GM23338 (cell line): ENCODE measurements around the gene HELZ. TPM values are rescaled to one million over a fixed set of nuclear protein-coding genes. Genes with fewer than 3 reads are reported as not detected.

ENCODE experiments used
- ATAC-seq: fragments of 200-7000 bp; cut with Tn5 transposase; 3 replicates; pipeline ENCODE4 v1.9.1; 2020
- DNase-seq: peaks from one replicate; pipeline ENCODE4 v3.0.0-alpha.2; 2015; ENCODE audit warnings: low spot score
- H2AFZ ChIP-seq: fragments of 200-600 bp; sonication (generic); 2 replicates; pipeline ENCODE4 v1.8.0; 2016; ENCODE audit warnings: antibody characterized with exemption, mild to moderate bottlenecking, moderate library complexity
- H3F3A ChIP-seq: fragments of 200-600 bp; sonication (generic); replicated peaks from 2 replicates; pipeline ENCODE4 v1.8.0; 2017; ENCODE audit warnings: antibody characterized with exemption, mixed run types, low read depth
- H3K27ac ChIP-seq: fragments of 200-600 bp; sonication (generic); 2 replicates; pipeline ENCODE4 v1.6.1; 2016; ENCODE audit warnings: low read depth
- H3K27me3 ChIP-seq: fragments of 200-600 bp; sonication (generic); 2 replicates; pipeline ENCODE4 v1.8.0; 2016; ENCODE audit warnings: mild to moderate bottlenecking, mixed run types, moderate library complexity; ENCODE audit not compliant: insufficient read depth
- H3K36me3 ChIP-seq: fragments of 200-600 bp; sonication (generic); 2 replicates; pipeline ENCODE4 v1.8.0; 2016; ENCODE audit warnings: mild to moderate bottlenecking; ENCODE audit not compliant: insufficient read depth
- H3K4me1 ChIP-seq: fragments of 200-600 bp; sonication (generic); 2 replicates; pipeline ENCODE4 v1.8.0; 2016; ENCODE audit warnings: mild to moderate bottlenecking, moderate library complexity; ENCODE audit not compliant: insufficient read depth
- H3K4me2 ChIP-seq: fragments of 200-600 bp; sonication (generic); 2 replicates; pipeline ENCODE4 v1.7.1; 2017; ENCODE audit warnings: mixed run types
- H3K4me3 ChIP-seq: fragments of 200-600 bp; sonication (generic); 2 replicates; pipeline ENCODE4 v1.6.1; 2016; ENCODE audit warnings: mixed run types
- H3K79me2 ChIP-seq: fragments of 200-600 bp; sonication (generic); replicated peaks from 2 replicates; pipeline ENCODE4 v1.8.0; 2017; ENCODE audit warnings: mild to moderate bottlenecking; ENCODE audit not compliant: insufficient read depth
- H3K9me2 ChIP-seq: fragments of 200-600 bp; sonication (generic); 2 replicates; pipeline ENCODE4 v1.8.0; 2017; ENCODE audit not compliant: insufficient read depth
- H4K20me1 ChIP-seq: fragments of 200-600 bp; sonication (generic); replicated peaks from 2 replicates; pipeline ENCODE4 v1.8.0; 2017; ENCODE audit warnings: mild to moderate bottlenecking; ENCODE audit not compliant: insufficient read depth
- H3K27ac Mint-ChIP-seq: 2 replicates; pipeline ENCODE4 v1.8.0; 2020; ENCODE audit warnings: inconsistent platforms, mild to moderate bottlenecking, moderate library complexity, mixed read lengths
- H3K27me3 Mint-ChIP-seq: 3 replicates; pipeline ENCODE4 v1.8.0; 2022; ENCODE audit warnings: low read depth, mild to moderate bottlenecking, moderate library complexity, mixed read lengths, inconsistent platforms; ENCODE audit not compliant: insufficient read depth, poor library complexity
- H3K36me3 Mint-ChIP-seq: 3 replicates; pipeline ENCODE4 v1.8.0; 2021; ENCODE audit warnings: low read depth, mild to moderate bottlenecking, inconsistent platforms, moderate library complexity, mixed read lengths
- H3K4me1 Mint-ChIP-seq: 3 replicates; pipeline ENCODE4 v1.8.0; 2020; ENCODE audit warnings: mild to moderate bottlenecking, inconsistent platforms, mixed read lengths
- H3K4me3 Mint-ChIP-seq: 3 replicates; pipeline ENCODE4 v1.8.0; 2021; ENCODE audit warnings: moderate library complexity, mild to moderate bottlenecking, inconsistent platforms, mixed read lengths
- H3K9me3 Mint-ChIP-seq: 3 replicates; pipeline ENCODE4 v1.8.0; 2020; ENCODE audit warnings: moderate library complexity, mild to moderate bottlenecking, inconsistent platforms, mixed read lengths
- CREB1 ChIP-seq: fragments of 250-450 bp; sonication (Bioruptor Pico); IDR thresholded peaks from 2 replicates; pipeline ENCODE4 v1.5.0; 2020; ENCODE audit warnings: low read depth, mild to moderate bottlenecking, moderate library complexity
- EZH2phosphoT487 ChIP-seq: fragments of 200-600 bp; sonication (generic); IDR thresholded peaks from one replicate; pipeline ENCODE4 v1.8.1; 2018; ENCODE audit warnings: antibody characterized with exemption; ENCODE audit not compliant: unreplicated experiment
- JUNB ChIP-seq: IDR thresholded peaks from one replicate; pipeline ENCODE4 v1.6.1; 2016; ENCODE audit warnings: antibody characterized with exemption; ENCODE audit not compliant: unreplicated experiment
- NANOG ChIP-seq: IDR thresholded peaks from 2 replicates; pipeline ENCODE4 v1.6.1; 2016; ENCODE audit warnings: antibody characterized with exemption, borderline replicate concordance
- POLR2AphosphoS5 ChIP-seq: IDR thresholded peaks from 2 replicates; pipeline ENCODE4 v1.6.1; 2016; ENCODE audit warnings: antibody characterized with exemption, low read depth
- STAT1 ChIP-seq: IDR thresholded peaks from one replicate; pipeline ENCODE4 v1.6.1; 2016; ENCODE audit warnings: antibody characterized with exemption; ENCODE audit not compliant: unreplicated experiment
- ZNF114 ChIP-seq: fragments of 250-450 bp; sonication (Bioruptor Pico); IDR thresholded peaks from 2 replicates; pipeline ENCODE4 v1.5.0; 2020; ENCODE audit warnings: mild to moderate bottlenecking, moderate library complexity
- ZNF331 ChIP-seq: fragments of 250-450 bp; sonication (Bioruptor Pico); IDR thresholded peaks from 2 replicates; pipeline ENCODE4 v1.5.0; 2020; ENCODE audit warnings: low read depth, mild to moderate bottlenecking, moderate library complexity
- polyA plus RNA-seq: library from polyadenylated mRNA; unstranded; fragments of >200 nt; fragmentation: Nextera tagmentation; extraction: Ambion mirVana; gene quantifications from 2 replicates; pipeline ENCODE4 v1.2.1, GENCODE V29; 2016
- total RNA-seq: library from RNA; depleted of rRNA; stranded (reverse); fragments of >200 nt; shearing (Covaris generic); gene quantifications from 2 replicates; pipeline ENCODE4 v1.2.3, GENCODE V29; 2014
- TF ChIP-seq, protein P1 (sequence below): IDR thresholded peaks from one replicate; pipeline ENCODE4 v1.6.1; 2018; ENCODE audit warnings: antibody characterized with exemption; ENCODE audit not compliant: unreplicated experiment
- TF ChIP-seq, protein P2 (sequence below): fragments of 250-450 bp; sonication (Bioruptor Pico); IDR thresholded peaks from 2 replicates; pipeline ENCODE4 v1.5.0; 2020; ENCODE audit warnings: mild to moderate bottlenecking, moderate library complexity
- TF ChIP-seq, protein P3 (sequence below), 2 experiments: fragments of 200-600 bp in 1 of 2; sonication (generic) in 1 of 2; conservative IDR thresholded peaks; 2 replicates each; pipeline versions ENCODE4 v1.5.1 to v1.6.1; 2016 to 2017; ENCODE audit warnings: antibody characterized with exemption in 2 of 2, low read depth in 2 of 2, mild to moderate bottlenecking in 2 of 2, moderate library complexity in 1 of 2

Gene HELZ
- total and polyA plus RNA-seq, 2 experiments from 2014 or later, result 38.9 to 62.0 TPM

DNA sequence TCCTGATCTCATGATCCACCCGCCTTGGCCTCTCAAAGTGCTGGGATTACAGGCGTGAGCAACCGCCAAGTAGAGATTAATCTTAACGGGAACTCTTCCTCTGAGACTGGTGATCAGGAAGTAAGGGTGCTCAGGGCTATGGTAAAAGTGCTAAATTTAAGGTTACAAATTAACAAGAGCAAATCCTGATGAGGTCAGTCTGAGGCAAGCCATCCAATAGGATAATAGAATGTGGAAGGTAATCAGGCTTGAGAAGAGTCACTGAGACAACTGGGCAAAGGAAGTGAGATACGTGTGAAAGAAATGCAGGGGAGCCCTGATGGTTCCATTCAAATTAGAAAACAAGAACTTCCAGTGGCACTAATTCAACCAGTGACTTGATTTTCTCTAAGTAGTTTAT, 131.5 kb downstream of the HELZ start:
- Histone ChIP-seq H4K20me1 (peaks cover 5% of the 10 kb centered on the region; the same call in 1 of the 2 replicates), H3K4me3 (no peak overlapping the region), H3K79me2 (no peaks in the 10 kb centered on the region; the same call in 1 of the 2 replicates), H3F3A (no peaks in the 10 kb centered on the region), H3K27ac (no peak overlapping the region), H3K4me1 (no peaks in the 10 kb centered on the region), H2AFZ (no peak overlapping the region), H3K27me3 (no peaks in the 10 kb centered on the region), H3K4me2 (no peak overlapping the region), H3K9me2 (no peaks in the 10 kb centered on the region), H3K36me3 (no peaks in the 10 kb centered on the region)
- H3K4me1 Mint-ChIP-seq, result no peaks in the 10 kb centered on the region
- DNase-seq (no peak), ATAC-seq (no peak)
- H3K36me3 Mint-ChIP-seq, result peaks cover 24% of the 10 kb centered on the region
- no peak for TF ChIP-seq ZNF331 (CRISPR knock-in tag)
- TF ChIP-seq, protein P1, sequence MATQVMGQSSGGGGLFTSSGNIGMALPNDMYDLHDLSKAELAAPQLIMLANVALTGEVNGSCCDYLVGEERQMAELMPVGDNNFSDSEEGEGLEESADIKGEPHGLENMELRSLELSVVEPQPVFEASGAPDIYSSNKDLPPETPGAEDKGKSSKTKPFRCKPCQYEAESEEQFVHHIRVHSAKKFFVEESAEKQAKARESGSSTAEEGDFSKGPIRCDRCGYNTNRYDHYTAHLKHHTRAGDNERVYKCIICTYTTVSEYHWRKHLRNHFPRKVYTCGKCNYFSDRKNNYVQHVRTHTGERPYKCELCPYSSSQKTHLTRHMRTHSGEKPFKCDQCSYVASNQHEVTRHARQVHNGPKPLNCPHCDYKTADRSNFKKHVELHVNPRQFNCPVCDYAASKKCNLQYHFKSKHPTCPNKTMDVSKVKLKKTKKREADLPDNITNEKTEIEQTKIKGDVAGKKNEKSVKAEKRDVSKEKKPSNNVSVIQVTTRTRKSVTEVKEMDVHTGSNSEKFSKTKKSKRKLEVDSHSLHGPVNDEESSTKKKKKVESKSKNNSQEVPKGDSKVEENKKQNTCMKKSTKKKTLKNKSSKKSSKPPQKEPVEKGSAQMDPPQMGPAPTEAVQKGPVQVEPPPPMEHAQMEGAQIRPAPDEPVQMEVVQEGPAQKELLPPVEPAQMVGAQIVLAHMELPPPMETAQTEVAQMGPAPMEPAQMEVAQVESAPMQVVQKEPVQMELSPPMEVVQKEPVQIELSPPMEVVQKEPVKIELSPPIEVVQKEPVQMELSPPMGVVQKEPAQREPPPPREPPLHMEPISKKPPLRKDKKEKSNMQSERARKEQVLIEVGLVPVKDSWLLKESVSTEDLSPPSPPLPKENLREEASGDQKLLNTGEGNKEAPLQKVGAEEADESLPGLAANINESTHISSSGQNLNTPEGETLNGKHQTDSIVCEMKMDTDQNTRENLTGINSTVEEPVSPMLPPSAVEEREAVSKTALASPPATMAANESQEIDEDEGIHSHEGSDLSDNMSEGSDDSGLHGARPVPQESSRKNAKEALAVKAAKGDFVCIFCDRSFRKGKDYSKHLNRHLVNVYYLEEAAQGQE, result no peak
- TF ChIP-seq, protein P2, sequence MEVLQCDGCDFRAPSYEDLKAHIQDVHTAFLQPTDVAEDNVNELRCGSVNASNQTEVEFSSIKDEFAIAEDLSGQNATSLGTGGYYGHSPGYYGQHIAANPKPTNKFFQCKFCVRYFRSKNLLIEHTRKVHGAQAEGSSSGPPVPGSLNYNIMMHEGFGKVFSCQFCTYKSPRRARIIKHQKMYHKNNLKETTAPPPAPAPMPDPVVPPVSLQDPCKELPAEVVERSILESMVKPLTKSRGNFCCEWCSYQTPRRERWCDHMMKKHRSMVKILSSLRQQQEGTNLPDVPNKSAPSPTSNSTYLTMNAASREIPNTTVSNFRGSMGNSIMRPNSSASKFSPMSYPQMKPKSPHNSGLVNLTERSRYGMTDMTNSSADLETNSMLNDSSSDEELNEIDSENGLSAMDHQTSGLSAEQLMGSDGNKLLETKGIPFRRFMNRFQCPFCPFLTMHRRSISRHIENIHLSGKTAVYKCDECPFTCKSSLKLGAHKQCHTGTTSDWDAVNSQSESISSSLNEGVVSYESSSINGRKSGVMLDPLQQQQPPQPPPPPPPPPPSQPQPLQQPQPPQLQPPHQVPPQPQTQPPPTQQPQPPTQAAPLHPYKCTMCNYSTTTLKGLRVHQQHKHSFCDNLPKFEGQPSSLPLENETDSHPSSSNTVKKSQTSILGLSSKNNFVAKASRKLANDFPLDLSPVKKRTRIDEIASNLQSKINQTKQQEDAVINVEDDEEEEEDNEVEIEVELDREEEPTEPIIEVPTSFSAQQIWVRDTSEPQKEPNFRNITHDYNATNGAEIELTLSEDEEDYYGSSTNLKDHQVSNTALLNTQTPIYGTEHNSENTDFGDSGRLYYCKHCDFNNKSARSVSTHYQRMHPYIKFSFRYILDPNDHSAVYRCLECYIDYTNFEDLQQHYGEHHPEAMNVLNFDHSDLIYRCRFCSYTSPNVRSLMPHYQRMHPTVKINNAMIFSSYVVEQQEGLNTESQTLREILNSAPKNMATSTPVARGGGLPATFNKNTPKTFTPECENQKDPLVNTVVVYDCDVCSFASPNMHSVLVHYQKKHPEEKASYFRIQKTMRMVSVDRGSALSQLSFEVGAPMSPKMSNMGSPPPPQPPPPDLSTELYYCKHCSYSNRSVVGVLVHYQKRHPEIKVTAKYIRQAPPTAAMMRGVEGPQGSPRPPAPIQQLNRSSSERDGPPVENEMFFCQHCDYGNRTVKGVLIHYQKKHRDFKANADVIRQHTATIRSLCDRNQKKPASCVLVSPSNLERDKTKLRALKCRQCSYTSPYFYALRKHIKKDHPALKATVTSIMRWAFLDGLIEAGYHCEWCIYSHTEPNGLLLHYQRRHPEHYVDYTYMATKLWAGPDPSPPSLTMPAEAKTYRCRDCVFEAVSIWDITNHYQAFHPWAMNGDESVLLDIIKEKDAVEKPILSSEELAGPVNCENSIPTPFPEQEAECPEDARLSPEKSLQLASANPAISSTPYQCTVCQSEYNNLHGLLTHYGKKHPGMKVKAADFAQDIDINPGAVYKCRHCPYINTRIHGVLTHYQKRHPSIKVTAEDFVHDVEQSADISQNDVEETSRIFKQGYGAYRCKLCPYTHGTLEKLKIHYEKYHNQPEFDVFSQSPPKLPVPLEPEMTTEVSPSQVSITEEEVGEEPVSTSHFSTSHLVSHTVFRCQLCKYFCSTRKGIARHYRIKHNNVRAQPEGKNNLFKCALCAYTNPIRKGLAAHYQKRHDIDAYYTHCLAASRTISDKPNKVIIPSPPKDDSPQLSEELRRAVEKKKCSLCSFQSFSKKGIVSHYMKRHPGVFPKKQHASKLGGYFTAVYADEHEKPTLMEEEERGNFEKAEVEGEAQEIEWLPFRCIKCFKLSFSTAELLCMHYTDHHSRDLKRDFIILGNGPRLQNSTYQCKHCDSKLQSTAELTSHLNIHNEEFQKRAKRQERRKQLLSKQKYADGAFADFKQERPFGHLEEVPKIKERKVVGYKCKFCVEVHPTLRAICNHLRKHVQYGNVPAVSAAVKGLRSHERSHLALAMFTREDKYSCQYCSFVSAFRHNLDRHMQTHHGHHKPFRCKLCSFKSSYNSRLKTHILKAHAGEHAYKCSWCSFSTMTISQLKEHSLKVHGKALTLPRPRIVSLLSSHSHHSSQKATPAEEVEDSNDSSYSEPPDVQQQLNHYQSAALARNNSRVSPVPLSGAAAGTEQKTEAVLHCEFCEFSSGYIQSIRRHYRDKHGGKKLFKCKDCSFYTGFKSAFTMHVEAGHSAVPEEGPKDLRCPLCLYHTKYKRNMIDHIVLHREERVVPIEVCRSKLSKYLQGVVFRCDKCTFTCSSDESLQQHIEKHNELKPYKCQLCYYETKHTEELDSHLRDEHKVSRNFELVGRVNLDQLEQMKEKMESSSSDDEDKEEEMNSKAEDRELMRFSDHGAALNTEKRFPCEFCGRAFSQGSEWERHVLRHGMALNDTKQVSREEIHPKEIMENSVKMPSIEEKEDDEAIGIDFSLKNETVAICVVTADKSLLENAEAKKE, result no peak
- no peak for TF ChIP-seq POLR2AphosphoS5
- TF ChIP-seq NANOG, result no peak
- no peak for TF ChIP-seq ZNF114 (CRISPR knock-in tag)
- no peak for TF ChIP-seq EZH2phosphoT487
- TF ChIP-seq STAT1, result no peak
- no peak for TF ChIP-seq CREB1 (CRISPR knock-in tag)
- TF ChIP-seq JUNB, result no peak
- TF ChIP-seq, protein P3, sequence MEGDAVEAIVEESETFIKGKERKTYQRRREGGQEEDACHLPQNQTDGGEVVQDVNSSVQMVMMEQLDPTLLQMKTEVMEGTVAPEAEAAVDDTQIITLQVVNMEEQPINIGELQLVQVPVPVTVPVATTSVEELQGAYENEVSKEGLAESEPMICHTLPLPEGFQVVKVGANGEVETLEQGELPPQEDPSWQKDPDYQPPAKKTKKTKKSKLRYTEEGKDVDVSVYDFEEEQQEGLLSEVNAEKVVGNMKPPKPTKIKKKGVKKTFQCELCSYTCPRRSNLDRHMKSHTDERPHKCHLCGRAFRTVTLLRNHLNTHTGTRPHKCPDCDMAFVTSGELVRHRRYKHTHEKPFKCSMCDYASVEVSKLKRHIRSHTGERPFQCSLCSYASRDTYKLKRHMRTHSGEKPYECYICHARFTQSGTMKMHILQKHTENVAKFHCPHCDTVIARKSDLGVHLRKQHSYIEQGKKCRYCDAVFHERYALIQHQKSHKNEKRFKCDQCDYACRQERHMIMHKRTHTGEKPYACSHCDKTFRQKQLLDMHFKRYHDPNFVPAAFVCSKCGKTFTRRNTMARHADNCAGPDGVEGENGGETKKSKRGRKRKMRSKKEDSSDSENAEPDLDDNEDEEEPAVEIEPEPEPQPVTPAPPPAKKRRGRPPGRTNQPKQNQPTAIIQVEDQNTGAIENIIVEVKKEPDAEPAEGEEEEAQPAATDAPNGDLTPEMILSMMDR (conservative IDR thresholded peaks at IDR 0.05; ENCODE audit: low read depth in 2 of 2), result no peak
- H3K27me3 Mint-ChIP-seq, result peaks cover 2% of the 10 kb centered on the region
- no peak overlapping the region for H3K27ac Mint-ChIP-seq
- H3K4me3 Mint-ChIP-seq, result no peak overlapping the region
- no peaks in the 10 kb centered on the region for H3K9me3 Mint-ChIP-seq
